Panc1 (cell line): ENCODE data around the gene PARD3.

ENCODE experiments used
- POLR2AphosphoS5 ChIP-seq: IDR thresholded peaks from 2 replicates; pipeline ENCODE4 v1.6.1; 2012; ENCODE audit warnings: mild to moderate bottlenecking, low read depth, low read length, moderate library complexity
- TF ChIP-seq, protein P1 (sequence below): fragments of 450-650 bp; IDR thresholded peaks from 2 replicates; pipeline ENCODE4 v1.5.1; 2017; ENCODE audit warnings: mild to moderate bottlenecking
- TF ChIP-seq, protein P2 (sequence below), 2 experiments: IDR thresholded peaks; 2 replicates each; pipeline ENCODE4 v1.6.1; 2011 to 2012; ENCODE audit warnings: low read depth in 2 of 2, control low read depth in 1 of 2, low read length in 1 of 2, mild to moderate bottlenecking in 1 of 2, moderate library complexity in 1 of 2; ENCODE audit not compliant: insufficient read depth in 1 of 2

DNA sequence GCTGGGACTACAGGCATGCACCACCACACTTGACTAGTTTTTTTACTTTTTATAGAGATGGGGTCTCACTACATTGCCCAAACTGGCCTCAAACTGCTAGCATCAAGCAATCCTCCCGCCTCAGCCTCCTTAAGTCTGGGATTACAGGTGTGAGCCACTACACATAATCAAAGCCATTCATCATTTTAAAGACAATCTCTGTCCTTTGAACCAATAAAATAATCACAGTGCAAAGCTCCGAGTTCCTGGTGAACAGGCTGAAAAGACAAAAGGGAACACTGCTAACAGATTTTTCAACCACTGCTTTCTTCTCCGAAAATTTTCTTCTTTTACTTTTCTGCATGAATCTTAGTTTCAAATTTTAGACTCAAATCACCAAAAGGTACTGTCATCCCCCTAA lies 58.5 kb downstream of the PARD3 start:
- TF ChIP-seq, protein P1, sequence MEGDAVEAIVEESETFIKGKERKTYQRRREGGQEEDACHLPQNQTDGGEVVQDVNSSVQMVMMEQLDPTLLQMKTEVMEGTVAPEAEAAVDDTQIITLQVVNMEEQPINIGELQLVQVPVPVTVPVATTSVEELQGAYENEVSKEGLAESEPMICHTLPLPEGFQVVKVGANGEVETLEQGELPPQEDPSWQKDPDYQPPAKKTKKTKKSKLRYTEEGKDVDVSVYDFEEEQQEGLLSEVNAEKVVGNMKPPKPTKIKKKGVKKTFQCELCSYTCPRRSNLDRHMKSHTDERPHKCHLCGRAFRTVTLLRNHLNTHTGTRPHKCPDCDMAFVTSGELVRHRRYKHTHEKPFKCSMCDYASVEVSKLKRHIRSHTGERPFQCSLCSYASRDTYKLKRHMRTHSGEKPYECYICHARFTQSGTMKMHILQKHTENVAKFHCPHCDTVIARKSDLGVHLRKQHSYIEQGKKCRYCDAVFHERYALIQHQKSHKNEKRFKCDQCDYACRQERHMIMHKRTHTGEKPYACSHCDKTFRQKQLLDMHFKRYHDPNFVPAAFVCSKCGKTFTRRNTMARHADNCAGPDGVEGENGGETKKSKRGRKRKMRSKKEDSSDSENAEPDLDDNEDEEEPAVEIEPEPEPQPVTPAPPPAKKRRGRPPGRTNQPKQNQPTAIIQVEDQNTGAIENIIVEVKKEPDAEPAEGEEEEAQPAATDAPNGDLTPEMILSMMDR: no peak
- no peak for TF ChIP-seq POLR2AphosphoS5
- TF ChIP-seq, protein P2, sequence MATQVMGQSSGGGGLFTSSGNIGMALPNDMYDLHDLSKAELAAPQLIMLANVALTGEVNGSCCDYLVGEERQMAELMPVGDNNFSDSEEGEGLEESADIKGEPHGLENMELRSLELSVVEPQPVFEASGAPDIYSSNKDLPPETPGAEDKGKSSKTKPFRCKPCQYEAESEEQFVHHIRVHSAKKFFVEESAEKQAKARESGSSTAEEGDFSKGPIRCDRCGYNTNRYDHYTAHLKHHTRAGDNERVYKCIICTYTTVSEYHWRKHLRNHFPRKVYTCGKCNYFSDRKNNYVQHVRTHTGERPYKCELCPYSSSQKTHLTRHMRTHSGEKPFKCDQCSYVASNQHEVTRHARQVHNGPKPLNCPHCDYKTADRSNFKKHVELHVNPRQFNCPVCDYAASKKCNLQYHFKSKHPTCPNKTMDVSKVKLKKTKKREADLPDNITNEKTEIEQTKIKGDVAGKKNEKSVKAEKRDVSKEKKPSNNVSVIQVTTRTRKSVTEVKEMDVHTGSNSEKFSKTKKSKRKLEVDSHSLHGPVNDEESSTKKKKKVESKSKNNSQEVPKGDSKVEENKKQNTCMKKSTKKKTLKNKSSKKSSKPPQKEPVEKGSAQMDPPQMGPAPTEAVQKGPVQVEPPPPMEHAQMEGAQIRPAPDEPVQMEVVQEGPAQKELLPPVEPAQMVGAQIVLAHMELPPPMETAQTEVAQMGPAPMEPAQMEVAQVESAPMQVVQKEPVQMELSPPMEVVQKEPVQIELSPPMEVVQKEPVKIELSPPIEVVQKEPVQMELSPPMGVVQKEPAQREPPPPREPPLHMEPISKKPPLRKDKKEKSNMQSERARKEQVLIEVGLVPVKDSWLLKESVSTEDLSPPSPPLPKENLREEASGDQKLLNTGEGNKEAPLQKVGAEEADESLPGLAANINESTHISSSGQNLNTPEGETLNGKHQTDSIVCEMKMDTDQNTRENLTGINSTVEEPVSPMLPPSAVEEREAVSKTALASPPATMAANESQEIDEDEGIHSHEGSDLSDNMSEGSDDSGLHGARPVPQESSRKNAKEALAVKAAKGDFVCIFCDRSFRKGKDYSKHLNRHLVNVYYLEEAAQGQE (IDR thresholded peaks at IDR 0.05; ENCODE audit: insufficient read depth in 1 of 2, low read depth in 2 of 2, low read length in 1 of 2): no peak
